ENCODE results near the gene NRG3.

NRG3 gene

DNA sequence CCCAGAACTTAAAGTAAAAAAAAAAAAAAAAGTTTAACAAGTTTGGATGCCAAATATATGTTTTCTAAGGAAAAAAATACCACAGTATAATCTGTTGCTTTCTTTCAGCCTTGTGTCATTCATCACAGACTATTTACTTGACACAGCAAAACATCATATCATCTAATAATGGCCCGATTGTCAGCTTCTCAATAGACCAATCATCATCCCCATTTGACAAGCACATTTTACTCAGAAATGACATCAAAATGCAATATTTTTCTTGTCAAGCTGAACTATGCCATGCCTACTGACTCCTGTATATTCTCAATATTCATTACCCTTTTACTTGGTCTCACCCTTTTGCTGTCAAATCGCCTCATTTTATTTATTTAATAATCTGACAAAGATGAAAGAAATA lies 249.7 kb downstream of the NRG3 start:
- DNase-seq (ENCODE audit: low read depth, low spot score) = no peak

DNA sequence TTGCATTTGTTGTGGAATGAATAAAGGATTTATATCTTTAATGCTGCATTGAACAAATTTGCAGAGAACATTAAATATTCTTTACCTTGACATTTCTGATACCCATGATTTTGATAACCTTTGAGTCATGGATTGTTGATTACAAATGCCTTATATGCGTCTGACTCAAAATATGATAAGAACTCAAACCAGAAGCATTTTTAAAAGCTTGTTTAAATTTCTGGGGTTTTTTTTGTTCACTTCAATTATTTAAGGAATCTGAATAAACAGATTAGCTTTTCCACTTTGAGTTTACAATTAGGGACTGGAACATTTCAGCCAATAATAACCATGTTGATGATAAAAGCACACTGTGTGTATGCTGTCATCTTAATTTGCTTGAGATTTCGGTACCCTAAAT lies 253.5 kb downstream of the NRG3 start:
- Histone ChIP-seq H3K4me3 (no peak overlapping the region), H3K9me3 (ENCODE audit: low read depth, low read length) (no peaks in the 10 kb centered on the region), H3K9ac (ENCODE audit: insufficient read length) (no peak overlapping the region), H3K36me3 (ENCODE audit: insufficient read depth, low read length) (no peaks in the 10 kb centered on the region), H3K27ac (no peak overlapping the region)
- TF ChIP-seq POLR2AphosphoS5 (IDR thresholded peaks at IDR 0.05; ENCODE audit: borderline replicate concordance, low read depth, low read length) = no peak
- no peak for TF ChIP-seq EZH2 (IDR thresholded peaks at IDR 0.05)
- TF ChIP-seq FOXP2 (optimal IDR thresholded peaks at IDR 0.05; ENCODE audit: control extremely low read depth, extremely low read length, insufficient read depth) = no peak
- no peak for DNase-seq (ENCODE audit: low read depth, low spot score)

More for the DNA sequence above, 249.7 kb downstream of the NRG3 start:
- no peak overlapping the region for H3K9ac ChIP-seq (ENCODE audit: insufficient read length)
- no peak overlapping the region for H3K27ac ChIP-seq
- H3K36me3 ChIP-seq (ENCODE audit: insufficient read depth, low read length) = no peaks in the 10 kb centered on the region
- no peaks in the 10 kb centered on the region for H3K9me3 ChIP-seq (ENCODE audit: low read depth, low read length)
- no peak overlapping the region for H3K4me3 ChIP-seq
- TF ChIP-seq POLR2AphosphoS5 (IDR thresholded peaks at IDR 0.05; ENCODE audit: borderline replicate concordance, low read depth, low read length) (no peak), EZH2 (IDR thresholded peaks at IDR 0.05) (no peak), FOXP2 (optimal IDR thresholded peaks at IDR 0.05; ENCODE audit: control extremely low read depth, extremely low read length, insufficient read depth) (no peak)

DNA sequence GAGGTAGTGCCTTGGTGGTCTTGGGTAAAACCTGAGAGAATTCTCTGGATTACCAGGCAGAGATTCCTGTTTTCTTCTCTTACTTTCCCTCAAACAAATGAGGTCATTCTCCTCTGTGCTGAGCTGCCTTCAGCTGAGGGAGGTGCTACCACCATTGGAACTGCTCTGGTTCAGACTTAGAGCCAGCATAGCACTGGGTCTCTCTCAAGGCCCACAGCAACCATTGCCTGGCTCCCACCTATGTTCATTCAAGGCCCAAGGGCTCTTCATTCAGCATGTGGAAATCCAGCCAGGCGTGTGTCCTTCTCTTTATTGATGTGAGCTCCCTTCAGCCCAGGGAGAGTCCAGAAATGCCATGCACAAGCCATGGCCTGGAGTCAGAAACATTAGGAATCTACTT lies 261.1 kb downstream of the NRG3 start:
- TF ChIP-seq EZH2 (IDR thresholded peaks at IDR 0.05) (no peak), FOXP2 (optimal IDR thresholded peaks at IDR 0.05; ENCODE audit: control extremely low read depth, extremely low read length, insufficient read depth) (no peak), POLR2AphosphoS5 (IDR thresholded peaks at IDR 0.05; ENCODE audit: borderline replicate concordance, low read depth, low read length) (no peak)
- no peaks in the 10 kb centered on the region for H3K36me3 ChIP-seq (ENCODE audit: insufficient read depth, low read length)
- H3K9ac ChIP-seq (ENCODE audit: insufficient read length) = no peak overlapping the region
- no peak overlapping the region for H3K27ac ChIP-seq
- no peaks in the 10 kb centered on the region for H3K9me3 ChIP-seq (ENCODE audit: low read depth, low read length)
- H3K4me3 ChIP-seq = no peak overlapping the region
- no peak for DNase-seq (ENCODE audit: low read depth, low spot score)

DNA sequence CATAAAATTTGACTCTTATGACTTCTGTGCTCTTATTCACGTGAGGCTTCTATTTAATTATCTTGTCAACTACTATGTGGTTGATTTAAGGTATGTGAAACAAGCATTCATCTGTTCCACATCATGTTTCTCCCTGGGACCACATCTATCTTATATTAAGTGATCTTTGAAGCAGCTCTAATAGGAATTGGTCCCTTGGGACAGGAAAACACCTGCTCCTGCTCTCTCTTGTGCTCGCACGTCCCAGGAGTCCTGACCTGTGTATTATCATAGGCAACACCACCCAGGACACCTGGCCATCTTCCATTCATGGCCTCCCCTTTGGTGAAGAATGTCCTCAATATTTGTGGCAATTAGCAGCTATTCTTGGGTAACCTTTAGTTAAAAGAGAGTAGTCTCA lies 269.2 kb downstream of the NRG3 start:
- Histone ChIP-seq H3K9me3 (ENCODE audit: low read depth, low read length) (no peaks in the 10 kb centered on the region), H3K27ac (no peak overlapping the region), H3K4me3 (no peak overlapping the region), H3K9ac (ENCODE audit: insufficient read length) (no peak overlapping the region), H3K36me3 (ENCODE audit: insufficient read depth, low read length) (no peaks in the 10 kb centered on the region)
- TF ChIP-seq EZH2 (IDR thresholded peaks at IDR 0.05) = no peak
- no peak for TF ChIP-seq FOXP2 (optimal IDR thresholded peaks at IDR 0.05; ENCODE audit: control extremely low read depth, extremely low read length, insufficient read depth)
- TF ChIP-seq POLR2AphosphoS5 (IDR thresholded peaks at IDR 0.05; ENCODE audit: borderline replicate concordance, low read depth, low read length) = no peak
- no peak for DNase-seq (ENCODE audit: low read depth, low spot score)

DNA sequence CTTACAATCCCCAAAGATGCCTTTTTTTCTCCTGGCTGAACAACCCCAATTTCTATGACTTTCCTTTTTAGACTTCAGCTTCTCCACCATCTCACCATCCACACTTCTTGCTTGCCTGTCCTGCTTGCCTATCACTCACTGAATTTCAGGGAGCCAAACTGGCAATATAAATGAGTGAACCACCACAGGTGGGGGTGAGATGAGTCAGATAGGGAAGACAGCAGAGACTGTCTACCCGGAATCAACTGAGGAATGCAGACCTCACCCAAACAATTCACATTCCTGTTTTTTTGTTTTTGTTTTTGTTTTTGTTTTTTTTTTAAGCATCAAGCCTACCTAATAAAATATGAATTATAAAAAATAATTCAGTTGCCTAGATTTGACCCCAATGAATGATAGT lies 273.8 kb downstream of the NRG3 start:
- no peak overlapping the region for H3K27ac ChIP-seq
- H3K36me3 ChIP-seq (ENCODE audit: insufficient read depth, low read length) = no peaks in the 10 kb centered on the region
- no peaks in the 10 kb centered on the region for H3K9me3 ChIP-seq (ENCODE audit: low read depth, low read length)
- no peak for TF ChIP-seq EZH2 (IDR thresholded peaks at IDR 0.05)
- no peak for TF ChIP-seq POLR2AphosphoS5 (IDR thresholded peaks at IDR 0.05; ENCODE audit: borderline replicate concordance, low read depth, low read length)
- TF ChIP-seq FOXP2 (optimal IDR thresholded peaks at IDR 0.05; ENCODE audit: control extremely low read depth, extremely low read length, insufficient read depth) = no peak
- no peak overlapping the region for H3K4me3 ChIP-seq
- no peak overlapping the region for H3K9ac ChIP-seq (ENCODE audit: insufficient read length)
- no peak for DNase-seq (ENCODE audit: low read depth, low spot score)

DNA sequence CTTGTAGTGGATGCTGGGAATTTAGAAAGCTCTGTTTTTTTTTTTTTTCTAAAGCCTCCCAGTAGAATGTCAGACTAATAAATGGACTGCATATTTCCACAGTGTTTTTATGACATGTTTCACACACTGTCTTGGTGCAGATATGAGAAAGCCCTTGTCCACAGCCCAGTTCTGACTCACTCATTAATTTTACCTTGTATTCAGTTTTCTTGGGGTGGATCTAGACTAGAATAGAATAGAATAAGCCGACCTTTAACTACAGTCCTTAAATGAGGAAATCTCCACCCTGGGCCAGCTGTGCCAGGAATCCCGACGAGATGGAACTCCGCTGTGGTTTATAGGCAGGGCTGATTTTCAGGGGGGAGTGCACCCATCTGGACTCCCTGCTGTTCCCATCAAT lies 274.7 kb downstream of the NRG3 start:
- Histone ChIP-seq H3K9ac (ENCODE audit: insufficient read length) (no peak overlapping the region), H3K27ac (no peak overlapping the region), H3K36me3 (ENCODE audit: insufficient read depth, low read length) (no peaks in the 10 kb centered on the region), H3K4me3 (no peak overlapping the region), H3K9me3 (ENCODE audit: low read depth, low read length) (no peaks in the 10 kb centered on the region)
- DNase-seq (ENCODE audit: low read depth, low spot score) = no peak
- TF ChIP-seq FOXP2 (optimal IDR thresholded peaks at IDR 0.05; ENCODE audit: control extremely low read depth, extremely low read length, insufficient read depth) = no peak
- TF ChIP-seq EZH2 (IDR thresholded peaks at IDR 0.05) = no peak
- no peak for TF ChIP-seq POLR2AphosphoS5 (IDR thresholded peaks at IDR 0.05; ENCODE audit: borderline replicate concordance, low read depth, low read length)

DNA sequence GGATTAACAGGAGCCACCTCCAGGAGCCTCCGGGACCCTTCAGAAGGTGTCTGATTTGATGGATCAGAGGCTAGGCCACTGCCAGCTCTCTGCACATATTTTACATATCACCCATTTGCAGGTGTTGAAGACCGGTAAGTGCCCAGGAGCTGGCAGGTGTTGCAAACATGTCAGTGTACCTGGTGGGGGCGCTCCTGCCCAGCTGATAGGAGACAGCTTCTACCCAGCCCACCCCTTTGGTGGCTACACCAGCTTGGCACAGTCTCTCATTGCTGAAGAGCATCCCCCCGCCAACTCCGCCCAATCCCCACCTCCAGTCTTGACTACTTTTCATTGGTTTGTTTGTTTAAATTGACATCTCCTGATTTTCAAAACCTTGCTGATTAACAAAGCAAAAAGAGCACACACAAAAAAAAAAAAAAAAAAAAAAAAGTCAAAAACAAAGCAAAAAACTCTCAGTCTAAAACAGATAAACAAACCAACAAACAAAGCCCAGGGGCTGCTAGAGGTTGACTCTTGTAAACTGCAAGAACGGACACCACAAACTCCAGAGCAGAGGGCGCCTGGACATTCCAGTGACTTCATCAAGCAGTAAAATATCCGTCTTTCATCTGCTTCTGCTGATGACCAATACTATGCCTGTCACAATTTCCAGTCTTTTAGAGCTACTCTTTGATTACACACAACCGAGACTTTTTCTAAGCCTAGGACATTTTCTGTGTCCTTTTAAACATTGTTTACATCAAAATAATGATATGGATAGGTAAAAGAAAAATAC lies 275.3 kb downstream of the NRG3 start:
- TF ChIP-seq FOXP2 (optimal IDR thresholded peaks at IDR 0.05; ENCODE audit: control extremely low read depth, extremely low read length, insufficient read depth) = no peak
- TF ChIP-seq EZH2 (IDR thresholded peaks at IDR 0.05) = no peak
- TF ChIP-seq POLR2AphosphoS5 (IDR thresholded peaks at IDR 0.05; ENCODE audit: borderline replicate concordance, low read depth, low read length) = no peak
- Histone ChIP-seq H3K9ac (ENCODE audit: insufficient read length) (no peak overlapping the region), H3K9me3 (ENCODE audit: low read depth, low read length) (no peaks in the 10 kb centered on the region), H3K4me3 (no peak overlapping the region), H3K27ac (no peak overlapping the region), H3K36me3 (ENCODE audit: insufficient read depth, low read length) (no peaks in the 10 kb centered on the region)
- DNase-seq (ENCODE audit: low read depth, low spot score) = no peak

DNA sequence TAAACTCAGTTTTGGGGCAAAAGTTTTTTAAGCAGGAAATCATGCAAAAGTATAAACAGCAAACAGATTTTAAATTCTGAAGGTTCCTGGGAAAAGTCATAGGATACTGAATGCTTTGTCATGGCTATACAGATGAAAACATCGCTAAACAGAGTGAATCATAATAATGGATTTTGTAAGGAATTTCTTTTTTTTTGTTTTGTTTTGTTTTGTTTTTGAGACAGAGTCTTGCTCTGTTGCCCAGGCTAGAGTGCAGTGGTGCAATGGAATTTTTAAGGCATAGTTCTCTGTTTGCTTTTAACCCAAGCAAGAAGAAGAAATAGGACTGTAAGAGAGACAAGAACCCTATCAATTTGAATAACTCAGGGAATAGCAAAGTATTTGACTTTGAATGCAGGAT lies 285.3 kb downstream of the NRG3 start:
- H3K9me3 ChIP-seq (ENCODE audit: low read depth, low read length) = no peaks in the 10 kb centered on the region
- no peak overlapping the region for H3K9ac ChIP-seq (ENCODE audit: insufficient read length)
- no peak overlapping the region for H3K27ac ChIP-seq
- H3K4me3 ChIP-seq = no peak overlapping the region
- H3K36me3 ChIP-seq (ENCODE audit: insufficient read depth, low read length) = no peaks in the 10 kb centered on the region
- no peak for TF ChIP-seq FOXP2 (optimal IDR thresholded peaks at IDR 0.05; ENCODE audit: control extremely low read depth, extremely low read length, insufficient read depth)
- TF ChIP-seq EZH2 (IDR thresholded peaks at IDR 0.05) = no peak
- no peak for TF ChIP-seq POLR2AphosphoS5 (IDR thresholded peaks at IDR 0.05; ENCODE audit: borderline replicate concordance, low read depth, low read length)
- DNase-seq (ENCODE audit: low read depth, low spot score) = no peak

DNA sequence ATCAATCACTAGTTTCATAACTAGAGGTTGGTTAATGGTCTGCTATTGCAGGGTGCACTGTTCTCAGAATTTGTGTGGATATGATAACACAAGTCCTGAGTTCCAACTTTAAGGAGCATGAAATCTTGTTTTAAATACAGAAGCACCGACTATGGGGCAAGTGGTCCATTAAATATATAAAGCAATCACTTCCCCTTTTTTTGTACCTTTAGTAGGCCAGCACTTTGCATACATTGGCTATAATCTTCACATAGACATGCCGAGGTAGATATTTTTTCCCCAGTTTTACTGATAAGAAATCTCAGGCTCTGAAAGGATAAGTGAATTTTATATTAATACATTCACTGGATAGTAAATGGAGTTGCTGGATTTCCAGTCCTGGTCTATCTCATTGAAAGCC lies 286.3 kb downstream of the NRG3 start:
- TF ChIP-seq FOXP2 (optimal IDR thresholded peaks at IDR 0.05; ENCODE audit: control extremely low read depth, extremely low read length, insufficient read depth) = no peak
- TF ChIP-seq POLR2AphosphoS5 (IDR thresholded peaks at IDR 0.05; ENCODE audit: borderline replicate concordance, low read depth, low read length) = no peak
- no peak for TF ChIP-seq EZH2 (IDR thresholded peaks at IDR 0.05)

More for the DNA sequence above, 286.3 kb downstream of the NRG3 start:
- Histone ChIP-seq H3K4me3 (no peak overlapping the region), H3K9me3 (ENCODE audit: low read depth, low read length) (no peaks in the 10 kb centered on the region), H3K9ac (ENCODE audit: insufficient read length) (no peak overlapping the region), H3K36me3 (ENCODE audit: insufficient read depth, low read length) (no peaks in the 10 kb centered on the region), H3K27ac (no peak overlapping the region)
- DNase-seq (ENCODE audit: low read depth, low spot score) = no peak

Measured in SK-N-MC (cell line).